ENCODE measurements around the gene ARHGDIB.

ARHGDIB gene

DNA sequence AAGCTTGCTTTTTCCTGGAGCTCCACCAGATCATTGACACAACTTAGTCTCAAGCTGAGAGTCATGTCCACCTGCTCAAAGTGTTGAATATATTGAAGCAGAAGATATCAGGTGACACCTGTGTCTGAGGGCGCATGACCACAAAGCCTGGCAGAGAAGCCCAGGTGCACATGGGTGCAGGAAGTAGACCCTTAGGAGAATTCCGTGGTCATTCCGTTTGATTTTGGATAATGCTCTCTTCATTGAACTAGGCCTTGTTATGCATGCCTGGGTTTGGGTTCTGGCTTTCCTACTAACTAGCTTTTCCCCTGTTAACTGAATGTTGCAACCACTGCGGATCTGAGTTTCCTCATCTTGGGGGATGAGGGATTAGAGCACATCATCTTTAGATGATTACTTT, 7.1 kb downstream of the ARHGDIB start:
- DNase-seq, result no peak

GRCh38 chr12:14953752-14954151, 7.6 kb downstream of the ARHGDIB start:
- DNase-seq, result no peak

DNA sequence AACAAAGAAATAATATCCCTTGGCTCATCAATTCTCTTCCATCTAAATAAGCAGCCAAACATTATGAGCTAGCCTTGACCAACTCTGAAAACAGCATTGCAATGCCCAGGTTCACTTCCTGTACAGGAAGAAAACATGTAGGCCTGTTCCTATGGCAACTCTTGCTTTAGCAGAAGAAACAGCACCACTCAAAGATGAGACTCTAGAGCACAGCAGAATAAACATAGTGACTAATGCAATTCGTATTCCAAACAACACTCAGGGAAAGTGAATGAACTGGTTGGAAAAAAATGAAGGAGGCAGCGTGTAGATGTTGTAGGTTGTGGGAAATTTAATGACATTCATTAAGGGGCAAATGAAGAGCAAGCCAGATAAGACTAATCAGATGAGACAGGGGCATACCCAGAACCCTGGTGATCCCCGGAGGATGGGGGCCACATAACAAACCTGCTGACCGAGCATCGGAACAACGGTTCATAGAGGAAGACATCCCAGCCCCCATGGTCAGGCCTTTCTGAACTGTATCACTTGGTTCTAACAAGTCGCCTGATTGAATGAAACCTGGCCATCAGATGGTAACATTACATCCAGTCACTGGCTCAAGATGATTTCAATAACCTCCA, 9.0 kb downstream of the ARHGDIB start:
- no peak for DNase-seq

DNA sequence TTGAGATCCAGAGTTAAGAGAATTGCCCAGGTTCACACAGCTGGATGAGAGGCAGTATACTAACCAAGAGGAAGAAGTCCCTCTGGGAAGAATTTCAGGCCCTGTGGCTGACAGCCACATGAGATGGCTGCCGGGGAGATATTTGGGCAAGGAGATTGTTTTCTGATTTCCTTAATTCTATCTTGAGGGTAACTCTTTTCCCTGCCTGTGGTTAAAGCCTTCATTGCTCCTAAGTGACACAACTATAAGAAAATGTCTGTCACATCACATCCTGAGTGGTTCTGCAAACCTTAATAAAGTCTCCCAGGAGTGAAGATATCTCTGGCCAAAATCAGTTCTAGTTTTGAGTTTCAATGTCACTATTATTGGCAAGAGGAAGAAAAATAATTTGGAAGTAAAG, 9.6 kb downstream of the ARHGDIB start:
- no peak for DNase-seq

GRCh38 chr12:14950982-14951746, 10.2 kb downstream of the ARHGDIB start:
- no peak for DNase-seq

DNA sequence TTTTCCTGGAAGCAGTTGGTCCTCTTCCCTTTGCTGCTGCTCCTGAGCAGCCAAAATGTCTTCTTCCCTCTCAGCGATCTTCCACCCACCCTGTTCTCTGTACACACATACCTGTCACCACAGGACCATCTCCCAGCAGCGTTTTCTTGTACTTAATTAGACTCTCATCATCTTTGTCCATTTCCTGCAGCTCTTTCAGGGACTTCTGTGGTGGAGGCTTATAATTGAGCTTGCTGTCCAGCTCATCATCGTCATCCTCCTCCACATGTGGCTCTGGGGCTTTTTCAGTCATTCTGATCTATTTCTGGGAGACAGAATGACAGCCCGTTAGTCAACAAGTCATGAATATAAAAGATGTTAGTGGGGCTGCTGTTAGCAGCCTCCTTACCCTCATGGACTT, 11.0 kb downstream of the ARHGDIB start:
- DNase-seq, result no peak

DNA sequence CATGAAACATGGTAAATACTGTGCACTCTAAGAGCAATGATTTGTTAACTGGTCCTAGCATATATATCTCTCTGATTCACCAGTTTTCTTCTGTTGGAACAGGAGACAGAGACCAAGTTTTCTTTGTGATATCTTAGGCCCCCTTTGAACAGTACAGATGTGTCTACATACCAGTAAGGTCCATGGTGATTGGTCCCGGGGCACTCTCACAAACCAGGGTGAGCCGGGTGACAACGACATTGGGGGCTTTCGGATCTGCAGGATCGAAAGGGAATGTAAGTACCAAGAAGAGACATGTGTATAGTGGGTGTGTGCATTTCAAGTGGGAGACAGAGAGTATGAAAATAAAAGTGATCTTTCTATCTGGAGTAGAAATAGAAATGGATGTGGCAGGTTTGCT, 11.8 kb downstream of the ARHGDIB start:
- no peak for DNase-seq

DNA sequence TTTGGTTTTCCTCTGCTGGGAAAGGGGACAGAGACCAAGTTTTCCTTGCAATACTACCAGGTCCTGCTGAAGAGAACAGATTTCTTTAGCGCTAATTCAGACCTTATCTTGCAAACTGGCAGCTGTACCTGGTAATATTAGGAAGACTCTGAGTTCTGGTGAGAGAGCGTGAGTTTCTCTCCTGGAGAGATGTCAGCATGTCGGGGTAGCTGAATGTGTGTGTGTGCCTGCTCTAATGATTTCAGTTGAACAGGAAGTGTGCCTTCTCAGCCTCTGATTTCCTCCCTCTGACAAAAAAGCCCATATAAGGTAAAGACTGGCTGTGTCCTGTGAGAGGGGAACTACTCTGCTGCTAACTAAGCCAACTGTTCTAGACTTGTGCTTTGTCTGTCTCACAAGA, 12.7 kb downstream of the ARHGDIB start:
- DNase-seq, result no peak

- DNase-seq, result no peak
Observed at GRCh38 chr12:14946861-14947260, 14.5 kb downstream of the ARHGDIB start.

- DNase-seq, result no peak
Observed at GRCh38 chr12:14946162-14946561, 15.2 kb downstream of the ARHGDIB start.

DNA sequence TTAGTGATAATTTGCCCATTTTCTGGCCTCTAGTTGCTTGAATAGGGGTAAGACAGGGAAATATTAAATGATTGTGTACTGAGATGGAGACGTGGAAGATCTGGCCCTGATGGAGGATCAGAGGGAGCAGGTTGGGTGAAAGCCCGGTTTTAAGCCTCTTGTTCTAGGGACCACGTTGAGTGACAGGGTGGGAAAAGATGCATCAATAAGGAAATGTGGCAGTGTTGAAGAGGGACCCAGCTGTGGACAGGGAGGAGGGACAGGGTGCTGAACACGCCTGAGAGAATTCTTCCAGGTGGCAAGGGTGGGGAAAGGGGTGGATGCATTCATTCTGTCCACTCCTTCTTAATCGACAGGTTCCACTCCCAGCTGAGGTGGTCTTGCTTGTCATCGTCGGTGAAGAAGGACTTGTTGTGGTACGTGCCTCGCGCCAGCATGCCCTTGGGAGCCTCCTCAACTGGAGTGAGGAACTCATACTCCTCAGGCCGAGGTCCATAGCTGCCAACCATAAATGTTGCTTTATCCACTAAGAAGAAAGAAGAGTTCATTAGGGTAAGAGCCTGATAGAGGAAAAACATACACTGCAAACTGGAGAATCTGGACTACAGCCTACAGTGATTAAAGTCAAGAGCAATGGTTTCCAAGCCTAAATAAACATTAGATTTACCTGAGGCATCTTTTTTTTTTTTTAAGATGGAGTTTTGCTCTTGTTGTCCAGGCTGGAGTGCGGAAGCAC, 19.0 kb downstream of the ARHGDIB start:
- DNase-seq, result no peak

DNA sequence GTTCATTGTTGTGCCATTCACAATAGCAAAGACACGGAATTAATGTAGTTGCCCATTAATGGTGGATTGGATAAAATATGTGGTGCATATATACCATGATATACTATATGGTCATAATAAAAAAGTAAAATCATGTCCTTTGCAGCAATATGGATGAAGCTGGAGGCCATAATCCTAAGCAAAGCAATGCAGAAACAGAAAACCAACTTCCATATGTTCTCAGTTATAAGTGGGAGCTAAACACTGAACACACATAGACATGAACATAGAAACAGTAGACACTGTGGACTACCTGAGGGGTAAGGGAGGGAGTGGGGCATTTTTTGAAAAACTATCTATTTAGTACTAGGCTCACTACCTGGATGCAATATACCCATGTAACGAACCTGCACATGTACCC, 20.0 kb downstream of the ARHGDIB start:
- no peak for DNase-seq

- DNase-seq, result no peak
Observed at GRCh38 chr12:14938301-14938700, 23.1 kb downstream of the ARHGDIB start, which contains the start of gene ERP27. ERP27 (minus strand) TSS chr12:14938537; CDS start chr12:14938508, 29 bp downstream.

GRCh38 chr12:14937689-14938088, 23.7 kb downstream of the ARHGDIB start:
- DNase-seq, result peak; percentile 66

- no peak for DNase-seq
Observed at GRCh38 chr12:14937014-14937413, 24.4 kb downstream of the ARHGDIB start.

DNA sequence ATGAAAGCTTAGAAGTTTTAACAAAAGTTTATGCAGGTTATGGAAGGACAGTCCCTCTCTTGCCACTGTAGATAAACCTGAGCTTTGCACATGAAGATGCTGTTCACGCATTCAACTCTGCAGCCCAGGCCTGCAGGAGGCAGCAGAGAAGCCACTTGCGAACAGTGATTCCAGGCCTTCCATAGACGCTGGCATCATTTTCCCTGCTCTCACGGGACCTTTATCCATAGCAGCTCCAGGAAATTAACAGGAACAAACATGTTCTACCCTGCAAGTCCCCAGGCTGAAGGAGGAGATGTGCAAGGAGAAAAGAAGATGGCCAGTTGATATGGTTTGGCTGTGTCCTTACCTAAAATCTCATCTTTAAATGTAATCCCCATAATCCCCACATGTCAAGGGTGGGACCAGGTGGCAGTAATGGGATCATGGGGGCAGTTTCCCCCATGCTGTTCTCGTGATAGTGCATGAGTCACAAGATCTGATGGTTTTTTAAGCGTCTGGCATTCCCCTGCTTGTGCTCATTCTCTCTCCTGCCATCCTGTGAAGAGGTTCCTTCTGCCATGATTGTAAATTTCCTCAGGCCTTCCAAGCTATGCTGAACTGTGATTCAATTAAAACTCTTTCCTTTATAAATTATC, 25.1 kb downstream of the ARHGDIB start:
- DNase-seq, result peak; percentile 95

- DNase-seq, result no peak
Observed at GRCh38 chr12:14935031-14935430, 26.4 kb downstream of the ARHGDIB start.

GRCh38 chr12:14934511-14934910, 26.9 kb downstream of the ARHGDIB start:
- no peak for DNase-seq

GRCh38 chr12:14931791-14932560, 29.4 kb downstream of the ARHGDIB start:
- no peak for DNase-seq

DNA sequence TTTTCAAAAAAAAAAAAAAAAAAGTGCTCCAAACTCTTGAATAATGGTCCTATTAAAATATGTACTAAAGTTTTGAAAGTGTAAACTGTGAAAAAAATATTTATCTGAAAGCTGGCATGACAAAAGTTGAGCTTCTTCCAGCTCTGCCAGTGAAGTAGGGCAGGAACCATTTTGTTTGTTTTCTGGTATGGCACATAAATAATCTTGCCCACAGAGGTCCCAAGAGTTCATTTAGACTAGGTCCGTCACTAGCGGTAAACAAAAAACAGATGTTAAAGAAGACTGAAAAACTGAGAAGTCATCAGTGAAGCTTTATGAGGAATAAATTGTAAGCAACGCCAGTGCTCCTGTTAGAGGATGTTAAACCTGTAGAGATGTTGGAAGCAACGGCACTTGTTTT, 30.0 kb downstream of the ARHGDIB start:
- DNase-seq, result no peak

- DNase-seq, result no peak
Observed at GRCh38 chr12:14930299-14930698, 31.1 kb downstream of the ARHGDIB start.

GRCh38 chr12:14928931-14929330, 32.5 kb downstream of the ARHGDIB start:
- no peak for DNase-seq

DNA sequence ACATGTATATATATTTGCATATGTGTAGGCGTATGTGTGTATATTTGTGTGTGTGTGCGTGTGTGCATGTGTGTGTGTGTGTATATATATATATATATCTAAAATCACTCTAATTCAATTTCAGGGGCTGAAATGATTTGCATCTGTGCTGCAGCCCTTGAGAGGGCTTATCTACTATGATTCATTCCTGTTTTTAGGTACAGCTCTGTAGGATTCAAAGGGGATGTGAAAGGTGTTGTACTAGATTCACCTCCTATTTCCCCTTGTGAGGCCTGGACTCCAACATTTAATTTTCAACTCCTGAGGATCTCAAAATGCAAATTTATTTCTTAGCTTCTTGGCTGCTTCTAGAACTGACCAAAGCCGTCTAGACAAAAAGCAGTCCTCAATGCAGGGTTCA, 34.1 kb downstream of the ARHGDIB start:
- no peak for DNase-seq
